HG03108 (cell line): ENCODE data around the gene LPO.

Experiments used
- ATAC-seq: cut with Tn5 transposase; IDR thresholded peaks from one replicate; pipeline ENCODE4 v1.9.1; 2021; ENCODE audit warnings: moderate library complexity; ENCODE audit not compliant: unreplicated experiment

Gene LPO

DNA sequence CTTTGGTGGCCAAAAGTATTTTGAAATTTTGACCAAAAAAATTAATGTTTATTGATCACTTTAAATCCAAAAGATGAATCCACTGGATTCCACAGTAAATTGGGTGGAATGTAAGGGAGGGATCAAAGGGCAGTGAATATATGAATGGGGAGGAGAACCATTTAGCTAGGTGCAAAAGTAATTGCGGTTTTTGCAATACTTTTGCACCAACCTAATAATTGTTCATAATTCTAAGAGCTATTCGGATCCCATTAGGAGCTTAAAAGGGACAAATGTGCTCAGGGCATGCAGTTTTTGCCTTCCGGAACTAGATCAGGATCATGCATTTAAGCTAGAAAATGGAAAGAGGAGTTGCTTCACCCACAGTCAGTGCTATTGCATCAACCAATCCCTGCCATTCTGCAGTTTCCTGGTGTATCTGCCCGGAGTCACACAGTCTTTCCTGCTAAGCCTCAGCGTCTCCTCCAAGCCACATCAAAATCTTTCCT lies at the start of gene LPO:
TSS of gene LPO (plus strand) at position 438 of the 488 bp plus-strand sequence. CDS start 4,396 bp downstream, outside the sequence.
- ATAC-seq, result no peak

DNA sequence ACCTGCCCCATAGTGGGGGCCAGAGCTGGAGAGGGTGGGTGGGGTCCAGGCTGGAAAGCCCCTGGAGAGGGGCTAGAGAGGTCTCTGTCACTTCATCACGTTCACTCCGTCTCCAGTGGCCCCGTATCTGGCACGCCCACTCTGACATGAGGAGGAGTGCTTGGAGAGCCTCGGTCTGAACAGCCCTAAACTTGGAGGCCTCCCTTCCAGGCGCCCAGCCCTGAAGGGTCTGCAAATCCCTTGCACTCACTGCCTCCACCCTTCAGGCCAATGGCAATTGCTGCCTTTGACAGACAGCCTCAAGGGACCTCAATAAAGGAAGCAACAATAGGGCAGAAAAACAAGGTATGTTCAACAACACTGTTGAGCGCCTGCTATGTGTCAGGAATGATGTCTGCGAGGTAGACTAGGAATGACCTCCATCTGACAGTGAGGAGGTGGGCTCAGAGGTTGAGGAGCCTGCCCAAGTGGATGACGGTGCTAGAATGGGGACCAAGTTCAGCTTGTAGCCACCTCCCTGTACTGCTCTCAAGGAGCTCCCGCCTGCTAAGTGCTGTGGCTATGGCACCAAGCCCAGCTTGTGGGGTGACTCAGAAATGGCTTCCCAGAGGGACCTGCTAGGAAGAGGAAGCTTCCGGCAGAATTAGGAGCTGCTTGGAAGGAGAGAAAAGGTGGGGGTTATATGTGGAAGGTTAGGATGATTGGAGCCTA lies 48.8 kb upstream of the LPO start:
- ATAC-seq, result no peak

DNA sequence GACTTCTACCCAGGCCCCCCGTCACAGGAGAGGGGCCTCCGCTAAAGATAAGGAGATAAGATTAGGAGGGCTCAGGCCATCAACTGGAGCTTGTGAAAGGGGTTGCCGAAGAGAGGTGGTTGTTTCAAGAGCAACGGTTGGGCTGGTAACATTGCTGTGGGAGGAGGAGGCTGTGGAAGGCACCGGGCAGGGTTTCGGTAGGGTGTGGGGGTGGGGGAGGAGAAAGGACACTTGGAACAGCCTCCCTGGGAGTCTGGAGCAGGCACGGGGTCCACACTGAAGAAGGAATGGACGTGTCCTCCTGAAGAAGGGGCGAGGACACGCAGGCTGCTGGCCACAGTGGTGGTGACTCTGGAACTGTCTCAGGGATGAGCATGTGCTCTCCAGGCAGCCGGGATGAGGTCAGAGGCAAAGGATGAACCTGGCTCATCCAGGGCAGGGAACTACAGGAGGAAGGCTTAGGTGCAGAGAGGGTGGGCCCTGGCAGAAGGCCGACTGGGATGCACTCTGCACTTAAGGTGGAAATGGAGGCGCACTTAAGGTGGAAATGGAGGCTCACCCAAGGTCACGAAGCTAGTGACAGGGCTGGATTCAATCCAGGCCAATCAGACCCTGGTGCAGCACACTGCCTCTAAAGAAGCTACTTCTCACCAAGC lies 47.0 kb upstream of the LPO start:
- no peak for ATAC-seq

DNA sequence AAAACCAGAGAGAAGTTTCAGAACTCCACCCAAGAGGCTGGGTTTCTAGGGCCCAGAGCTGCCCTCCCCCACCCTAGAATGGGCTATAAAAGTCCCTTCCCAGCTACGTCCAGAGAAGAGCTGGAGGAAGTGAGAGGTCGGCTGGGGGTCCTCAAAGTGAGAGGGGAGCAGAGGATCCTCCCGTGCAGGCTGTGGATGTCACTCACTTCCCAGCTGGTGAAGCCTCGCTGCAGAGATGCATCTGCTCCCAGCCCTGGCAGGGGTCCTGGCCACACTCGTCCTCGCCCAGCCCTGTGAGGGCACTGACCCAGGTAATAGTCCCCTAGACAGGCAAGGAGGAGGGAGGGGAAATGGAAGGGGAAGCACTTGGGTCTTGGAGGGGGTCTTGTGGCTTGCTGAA lies 45.8 kb upstream of the LPO start, which contains the start of gene EPX:
TSS of gene EPX (plus strand) at position 115 of the 400 bp plus-strand sequence. CDS start at position 236, 121 bp downstream.
- no peak for ATAC-seq

DNA sequence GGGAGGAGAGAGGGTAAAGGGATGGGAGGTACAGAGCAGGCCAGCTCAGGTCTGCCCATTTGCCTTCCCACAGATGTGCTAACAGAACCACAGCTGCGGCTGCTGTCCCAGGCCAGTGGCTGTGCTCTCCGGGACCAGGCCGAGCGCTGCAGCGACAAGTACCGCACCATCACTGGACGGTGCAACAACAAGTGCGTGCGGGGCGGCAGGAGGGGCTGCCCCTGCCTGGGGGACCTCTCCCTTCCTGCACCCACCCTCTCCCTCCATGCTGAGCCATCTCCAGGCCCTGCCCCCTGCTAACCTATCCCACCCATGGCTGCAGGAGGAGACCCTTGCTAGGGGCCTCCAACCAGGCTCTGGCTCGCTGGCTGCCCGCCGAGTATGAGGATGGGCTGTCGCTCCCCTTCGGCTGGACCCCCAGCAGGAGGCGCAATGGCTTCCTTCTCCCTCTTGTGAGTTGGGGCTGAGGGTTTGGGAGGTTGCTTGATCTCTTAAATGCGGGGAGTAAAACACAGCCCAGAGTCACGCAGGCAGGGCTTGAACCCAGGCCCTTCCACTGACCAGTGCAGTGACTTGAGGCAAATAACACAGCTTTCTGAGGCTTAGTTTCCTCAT lies 44.6 kb upstream of the LPO start:
- ATAC-seq, result no peak

DNA sequence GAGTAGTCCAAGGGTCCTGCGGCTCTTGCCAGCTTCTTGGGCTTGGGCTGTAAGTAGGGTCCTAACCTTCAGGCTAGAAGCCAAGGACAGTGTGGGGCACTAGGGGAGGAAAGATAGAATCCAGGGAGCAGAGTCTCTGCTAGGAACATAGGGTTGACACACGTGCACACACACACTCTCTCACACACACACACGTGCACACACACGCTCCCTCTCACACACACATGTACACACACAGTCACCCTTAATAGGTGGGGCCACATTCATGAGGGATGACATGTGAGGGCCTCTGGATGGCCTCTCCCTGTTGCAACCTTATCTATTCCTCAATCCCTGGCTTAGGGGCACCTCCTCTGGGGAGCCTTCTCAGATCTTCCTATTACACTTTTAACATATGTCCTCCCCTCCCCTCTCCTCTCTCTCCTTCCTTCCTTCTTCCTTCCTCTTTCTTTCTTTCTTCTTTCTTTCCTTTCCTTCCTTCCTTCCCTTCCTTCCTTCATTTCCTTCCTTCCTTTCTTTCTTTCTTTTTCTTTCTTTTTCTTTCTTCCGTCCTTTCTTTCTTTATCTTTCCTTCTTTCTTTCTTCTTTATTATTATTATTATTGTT lies 42.8 kb upstream of the LPO start:
- ATAC-seq, result no peak

DNA sequence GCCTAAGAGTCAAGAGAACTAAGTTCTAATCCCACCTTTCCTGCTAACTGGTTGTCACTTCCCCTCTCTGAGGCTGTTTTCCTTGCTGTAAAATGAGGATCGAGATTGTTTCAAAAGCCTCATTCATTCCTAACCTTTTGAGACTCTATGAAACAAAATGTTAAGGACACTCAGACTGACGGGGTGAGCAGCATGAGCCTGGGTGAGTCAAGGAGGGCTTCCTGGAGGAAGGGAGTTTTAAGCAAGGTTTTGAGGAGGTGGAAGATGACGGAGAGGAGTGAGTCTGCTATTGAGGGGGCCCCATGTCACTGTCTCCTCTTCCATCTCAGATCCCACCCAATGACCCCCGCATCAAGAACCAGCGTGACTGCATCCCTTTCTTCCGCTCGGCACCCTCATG lies 41.8 kb upstream of the LPO start:
- ATAC-seq, result no peak

DNA sequence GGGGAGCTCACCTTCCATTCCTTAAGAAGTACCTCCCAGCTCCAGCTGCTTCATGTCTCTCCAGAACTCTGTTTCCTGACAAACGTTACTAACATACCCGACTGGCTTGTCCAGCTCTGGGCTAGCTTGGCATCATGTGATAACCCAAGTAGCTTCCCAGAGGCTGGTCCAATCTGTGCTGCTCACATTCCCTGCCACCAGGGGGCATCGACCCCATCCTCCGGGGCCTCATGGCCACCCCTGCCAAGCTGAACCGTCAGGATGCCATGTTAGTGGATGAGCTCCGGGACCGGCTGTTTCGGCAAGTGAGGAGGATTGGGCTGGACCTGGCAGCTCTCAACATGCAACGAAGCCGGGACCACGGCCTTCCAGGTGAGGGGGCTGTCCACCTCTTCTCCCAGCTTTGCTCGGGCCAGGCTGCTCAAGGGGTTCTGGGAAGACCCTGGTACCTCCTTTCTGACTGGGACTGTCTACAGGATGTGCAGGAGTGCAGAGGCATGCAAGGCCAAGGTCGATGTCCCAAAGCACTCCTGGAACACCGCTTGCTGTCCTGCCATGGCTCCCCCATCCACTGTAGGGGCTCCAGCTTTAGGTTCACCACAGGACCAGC lies 38.3 kb upstream of the LPO start:
- ATAC-seq, result no peak

DNA sequence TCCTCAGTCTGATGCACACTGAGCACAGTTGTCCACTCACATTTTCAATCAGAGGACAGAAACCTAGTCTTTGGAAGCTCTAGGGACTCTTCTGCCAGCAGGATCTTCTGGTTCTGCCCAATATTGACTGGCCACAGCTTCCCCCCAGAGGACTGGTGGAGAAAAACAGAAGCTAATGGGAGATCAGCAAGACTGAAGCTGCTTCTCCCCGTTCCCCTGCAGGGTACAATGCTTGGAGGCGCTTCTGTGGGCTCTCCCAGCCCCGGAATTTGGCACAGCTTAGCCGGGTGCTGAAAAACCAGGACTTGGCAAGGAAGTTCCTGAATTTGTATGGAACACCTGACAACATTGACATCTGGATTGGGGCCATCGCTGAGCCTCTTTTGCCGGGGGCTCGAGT lies 35.5 kb upstream of the LPO start:
- ATAC-seq, result no peak

DNA sequence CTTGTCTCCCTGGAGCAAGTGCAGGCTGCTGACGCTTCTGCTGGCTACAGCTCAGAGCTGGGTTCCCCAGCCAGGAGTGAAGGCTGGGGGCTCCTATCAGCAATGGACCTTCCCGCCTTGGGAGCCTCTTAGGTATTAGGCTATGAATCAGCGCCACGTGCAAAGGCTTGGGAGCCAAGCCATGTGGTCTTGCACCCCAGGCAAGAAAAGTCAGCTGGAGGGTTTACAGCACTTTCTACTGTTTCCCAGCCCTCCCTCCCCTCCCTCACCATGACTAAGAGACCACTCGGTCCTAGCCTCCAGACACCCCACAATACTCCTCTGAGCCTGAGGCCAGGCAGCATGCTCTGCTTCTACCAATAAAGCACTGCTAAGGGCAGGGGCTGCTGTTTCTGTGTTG lies 33.6 kb upstream of the LPO start:
- no peak for ATAC-seq

DNA sequence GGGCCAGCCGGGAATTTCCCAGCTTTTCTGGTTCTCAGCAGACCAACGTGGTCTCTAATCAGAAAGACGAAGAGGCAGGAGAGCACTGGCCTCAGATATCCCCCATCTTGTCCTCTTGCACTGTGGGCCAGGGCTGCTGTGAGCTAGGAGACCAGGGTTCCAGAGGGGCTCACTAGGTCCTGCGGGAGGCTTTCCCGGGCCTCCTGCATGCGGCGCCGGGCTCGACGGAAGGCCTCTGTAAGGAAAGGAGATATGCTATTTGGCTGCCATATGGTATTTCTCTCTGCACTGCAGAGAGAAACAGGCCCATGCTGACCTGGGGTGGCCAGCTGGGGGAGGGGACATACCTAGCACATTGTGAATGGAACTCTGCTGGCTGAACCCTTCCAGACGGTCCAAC lies 32.4 kb upstream of the LPO start:
- ATAC-seq, result no peak

DNA sequence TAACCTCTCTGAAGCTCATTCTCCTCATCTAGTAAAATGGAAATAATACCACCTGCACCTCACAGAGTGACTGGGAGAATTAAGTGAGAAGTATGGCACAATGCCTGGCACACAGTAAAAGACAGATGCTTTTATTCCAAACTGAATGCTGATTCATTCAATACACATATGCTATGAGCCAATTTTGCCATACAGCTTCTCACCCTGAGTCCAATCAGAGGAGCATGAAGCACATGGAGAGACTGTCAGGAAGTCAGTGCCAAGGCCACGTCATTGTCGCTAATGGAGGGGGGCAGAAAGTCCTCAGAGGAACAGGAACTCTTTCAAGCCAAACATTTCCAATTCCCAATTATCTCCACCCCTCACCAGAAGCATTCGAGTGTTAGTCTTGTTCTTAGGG lies 30.9 kb upstream of the LPO start:
- ATAC-seq, result no peak

DNA sequence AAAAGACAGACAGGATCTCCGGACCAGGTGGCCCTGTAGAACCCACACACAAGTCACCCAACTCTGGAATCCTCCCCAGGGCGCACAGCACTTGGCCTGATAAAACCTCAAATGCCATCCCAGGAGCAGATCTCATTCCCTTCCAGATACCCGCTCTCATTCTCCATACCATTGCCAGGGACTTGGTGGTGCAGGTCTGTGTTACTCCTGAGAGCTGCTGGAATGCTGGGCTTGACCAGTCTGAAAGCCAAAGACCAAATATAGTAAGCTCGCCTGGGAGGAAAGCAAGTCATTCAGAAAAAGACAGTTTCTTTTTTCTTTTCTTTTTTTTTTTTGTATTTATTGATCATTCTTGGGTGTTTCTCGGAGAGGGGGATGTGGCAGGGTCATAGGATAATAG lies 30.0 kb upstream of the LPO start:
- ATAC-seq, result no peak

DNA sequence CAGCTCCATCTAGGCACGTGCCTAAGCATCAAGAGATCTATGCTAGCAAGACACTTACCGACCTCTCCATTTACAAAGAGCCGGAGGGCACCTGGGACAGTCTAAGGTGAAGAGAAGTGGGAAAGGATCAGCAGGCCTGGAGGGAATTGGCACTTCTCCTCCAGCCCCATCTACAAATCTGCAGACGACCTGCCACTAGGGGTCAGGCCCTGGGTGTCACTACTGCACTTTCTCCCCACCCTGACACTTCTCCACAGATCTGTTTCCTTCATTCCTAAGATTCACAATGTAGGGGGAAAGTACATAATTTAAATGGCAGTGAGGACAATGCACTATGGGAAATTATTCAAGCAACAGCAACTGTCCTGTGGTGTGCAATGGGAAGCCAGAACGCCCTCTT lies 27.5 kb upstream of the LPO start:
- no peak for ATAC-seq

DNA sequence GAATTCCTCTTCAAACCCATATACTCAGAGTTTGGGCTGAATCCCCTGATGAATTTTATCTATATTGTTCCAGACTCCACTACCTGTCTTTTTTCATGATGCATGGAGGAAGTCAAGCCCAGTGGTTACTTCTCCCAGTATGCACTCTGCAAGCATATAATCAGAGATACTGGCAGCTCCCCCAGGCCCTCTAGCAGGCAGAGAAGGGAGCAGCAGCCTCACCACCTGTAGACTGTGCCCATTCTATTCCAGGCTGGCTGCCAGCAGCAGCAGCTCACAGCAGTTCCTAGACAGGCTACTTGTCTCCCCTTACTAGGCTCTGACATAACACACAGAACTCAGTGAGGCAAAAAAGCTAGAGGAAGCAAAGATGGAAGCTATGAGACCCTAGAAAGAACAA lies 22.7 kb upstream of the LPO start:
- ATAC-seq, result no peak

DNA sequence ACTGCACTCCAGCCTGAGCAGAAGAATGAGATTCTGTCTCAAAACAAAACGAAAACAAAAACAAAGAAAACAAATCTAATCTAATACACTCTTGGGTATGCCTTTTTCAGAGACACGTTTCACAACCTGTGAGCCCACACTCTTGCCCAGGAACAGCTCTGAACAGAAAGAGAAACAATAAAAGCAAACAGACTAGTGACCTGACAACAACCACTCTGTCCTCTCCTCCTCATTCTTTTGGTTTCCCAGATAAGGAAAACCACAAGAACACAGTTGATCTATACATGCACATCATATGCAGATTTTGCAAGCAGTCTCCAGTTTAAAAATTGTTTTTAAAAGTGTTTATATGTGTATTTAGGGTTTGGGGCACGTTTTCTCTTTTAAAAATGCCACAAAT lies 20.6 kb upstream of the LPO start:
- ATAC-seq, result no peak

DNA sequence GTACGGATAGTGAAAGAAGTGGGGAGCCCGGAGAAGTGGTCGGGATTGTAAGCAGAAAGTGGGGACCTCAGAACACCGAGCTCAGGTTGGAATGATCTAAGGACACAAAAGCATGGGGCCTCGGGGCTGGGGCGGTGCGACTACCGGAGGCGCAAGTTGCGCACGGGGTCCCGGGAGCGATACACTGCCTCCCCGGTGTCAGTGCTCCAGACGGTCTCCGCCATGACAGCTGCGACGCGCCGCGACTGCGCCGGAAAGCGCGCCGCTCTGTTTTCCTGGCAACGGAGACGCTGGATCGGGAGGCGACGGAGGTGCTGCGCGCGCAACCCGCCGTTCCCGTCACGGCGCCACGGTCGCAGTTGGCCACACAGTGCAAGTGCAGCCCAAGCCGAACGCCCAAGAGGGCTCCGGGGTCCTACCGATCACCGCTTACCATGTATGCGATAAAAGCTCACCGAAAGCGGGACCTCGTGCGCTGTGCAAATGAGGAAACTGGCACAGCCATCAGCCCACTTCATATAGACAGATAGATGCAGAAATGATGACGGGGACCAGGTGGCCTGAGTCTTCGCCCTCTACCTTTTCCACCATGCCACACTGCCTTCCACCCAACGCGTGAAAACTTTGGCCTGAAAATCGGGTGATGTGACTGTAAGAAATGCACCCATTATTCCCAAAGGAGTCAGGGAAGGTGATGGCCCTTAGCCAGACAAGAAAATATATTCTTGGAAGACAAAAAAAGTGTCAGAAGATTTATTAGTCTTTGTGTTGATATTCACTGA lies 19.2 kb upstream of the LPO start, which contains the start of gene MKS1:
TSS of gene MKS1 (minus strand) at position 249 of the 782 bp plus-strand sequence. CDS start at position 224, 25 bp downstream.
- ATAC-seq, result peak; percentile 94

DNA sequence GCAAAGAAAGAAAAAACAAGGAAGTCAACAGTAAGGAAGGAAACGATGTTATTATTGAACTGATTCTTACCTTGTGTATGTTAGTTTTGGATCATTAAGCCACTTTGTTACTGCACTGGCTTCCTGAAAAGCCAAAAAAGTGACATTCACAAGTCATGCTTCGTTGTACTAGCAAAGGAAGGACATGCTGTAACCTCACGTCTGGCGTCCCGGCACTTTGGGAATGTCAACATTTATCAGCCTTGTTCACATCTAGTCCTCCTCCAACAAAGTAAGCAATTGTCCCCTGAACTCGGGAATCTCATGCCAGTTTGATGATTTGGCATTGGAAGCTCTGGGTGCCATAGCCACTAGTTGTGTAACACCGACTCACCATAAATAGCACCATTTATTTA lies 18.6 kb upstream of the LPO start:
- ATAC-seq, result no peak

DNA sequence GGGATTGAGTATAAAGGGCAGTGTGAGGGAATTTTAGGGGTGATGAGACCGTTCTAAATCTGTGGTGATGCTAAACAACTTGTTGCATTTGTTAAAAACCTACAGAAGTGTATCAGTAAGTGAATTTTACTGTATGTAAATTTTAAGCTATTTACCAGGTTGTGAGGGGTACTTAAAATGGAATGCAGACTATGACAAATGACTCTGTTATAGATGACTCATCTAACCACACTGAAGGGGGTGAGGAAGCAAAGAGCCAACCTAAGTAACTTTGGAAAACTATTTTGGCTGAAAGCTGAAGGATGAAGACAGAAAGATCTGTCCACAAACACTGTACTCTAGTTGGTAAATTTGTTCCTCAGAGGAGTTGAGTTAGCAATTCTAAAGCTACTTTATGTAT lies 14.1 kb upstream of the LPO start:
- no peak for ATAC-seq

DNA sequence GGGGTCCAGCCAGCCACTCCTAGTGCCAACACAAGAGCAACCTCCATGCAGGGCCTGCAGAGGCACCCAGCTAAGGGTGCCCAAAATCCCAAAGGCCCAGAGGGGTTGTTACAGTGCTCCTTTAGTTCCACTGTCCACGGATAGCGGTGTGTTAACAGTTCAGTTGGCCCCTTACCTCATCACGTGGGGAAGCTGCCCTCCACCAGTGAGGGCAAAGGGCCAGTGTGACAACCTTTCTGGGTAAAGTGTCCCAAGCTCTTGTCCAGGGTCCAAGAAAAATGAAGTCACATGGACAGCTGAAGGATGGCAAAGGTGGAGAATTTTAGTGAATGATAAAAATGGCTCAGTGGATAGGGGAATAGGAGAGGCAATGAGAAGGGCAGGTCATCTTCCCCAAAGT lies 10.7 kb upstream of the LPO start:
- no peak for ATAC-seq
